ENCODE results near the gene ZBED4.
A peak's percentile ranks its signal among the peaks of the same experiment; 100 is the strongest.
"Not testable (repeated sequence)": the region's sequence is repeated elsewhere in the genome, so short reads cannot be mapped to it uniquely, and the experiment has no call there.

ZBED4 gene

GRCh38 chr22:49852898-49853894, at the start of gene ZBED4:
Gene ZBED4, plus strand, starts transcription at chr22:49853844. Its CDS starts 29,819 bp downstream, at chr22:49883663.
- peak within 1 kb of the TSS; percentile 93 to 98 for H3K27ac Mint-ChIP-seq
- no peaks in the 10 kb centered on the region for H3K9me3 Mint-ChIP-seq
- peak; percentile 99 to 100 for DNase-seq
- peaks cover 30% of the 10 kb centered on the region for H3K27me3 Mint-ChIP-seq
- peaks cover 54% of the 10 kb centered on the region for H3K4me1 Mint-ChIP-seq
- peak within 1 kb of the TSS; percentile 92 to 99 for H3K4me3 Mint-ChIP-seq
- ATAC-seq = peak; percentile 86

GRCh38 chr22:49807129-49807528, 46.5 kb upstream of the ZBED4 start:
- H3K9me3 Mint-ChIP-seq = no peaks in the 10 kb centered on the region
- peak overlapping the region in 1 of 2 donors; percentile 43 for H3K27ac Mint-ChIP-seq
- peaks cover 82% of the 10 kb centered on the region for H3K4me1 Mint-ChIP-seq
- no peaks in the 10 kb centered on the region for H3K27me3 Mint-ChIP-seq
- DNase-seq = no peak
- H3K4me3 Mint-ChIP-seq = peak overlapping the region; percentile 24 to 46
- ATAC-seq = no peak

- DNase-seq (peak in 1 of 2 donors; percentile 55), ATAC-seq (peak; percentile 91)
- no peaks in the 10 kb centered on the region for H3K9me3 Mint-ChIP-seq
- peaks cover 86% of the 10 kb centered on the region for H3K4me1 Mint-ChIP-seq
- H3K4me3 Mint-ChIP-seq = peak overlapping the region; percentile 41 to 46
- H3K27me3 Mint-ChIP-seq = no peaks in the 10 kb centered on the region
- peak overlapping the region; percentile 22 to 62 for H3K27ac Mint-ChIP-seq
Observed at GRCh38 chr22:49807780-49808708, 45.6 kb upstream of the ZBED4 start.

GRCh38 chr22:49810363-49811019, 43.2 kb upstream of the ZBED4 start:
- no peak for ATAC-seq
- H3K27me3 Mint-ChIP-seq = no peaks in the 10 kb centered on the region
- peaks cover 84% of the 10 kb centered on the region for H3K4me1 Mint-ChIP-seq
- DNase-seq = no peak
- H3K4me3 Mint-ChIP-seq = peak overlapping the region; percentile 54 to 64
- peak overlapping the region in 1 of 2 donors; percentile 59 for H3K27ac Mint-ChIP-seq
- H3K9me3 Mint-ChIP-seq = no peaks in the 10 kb centered on the region

- peak overlapping the region; percentile 54 to 64 for H3K4me3 Mint-ChIP-seq
- peaks cover 88% of the 10 kb centered on the region for H3K4me1 Mint-ChIP-seq
- DNase-seq (no peak), ATAC-seq (no peak)
- H3K9me3 Mint-ChIP-seq = no peaks in the 10 kb centered on the region
- H3K27ac Mint-ChIP-seq = peak overlapping the region; percentile 27 to 59
- H3K27me3 Mint-ChIP-seq = no peaks in the 10 kb centered on the region
Observed at GRCh38 chr22:49811020-49811791, 42.4 kb upstream of the ZBED4 start.

- Mint-ChIP-seq H3K4me1 (peaks cover 88% of the 10 kb centered on the region), H3K27ac (no peak overlapping the region), H3K9me3 (no peaks in the 10 kb centered on the region), H3K27me3 (no peaks in the 10 kb centered on the region), H3K4me3 (no peak overlapping the region)
- ATAC-seq = no peak
- no peak for DNase-seq
Observed at GRCh38 chr22:49812838-49813237, 40.8 kb upstream of the ZBED4 start.

GRCh38 chr22:49814164-49814686, 39.4 kb upstream of the ZBED4 start:
- H3K4me1 Mint-ChIP-seq = peaks cover 90% of the 10 kb centered on the region
- no peak for ATAC-seq

GRCh38 chr22:49814856-49815255, 38.8 kb upstream of the ZBED4 start:
- no peak for DNase-seq
- no peak for ATAC-seq
- no peak overlapping the region for H3K4me3 Mint-ChIP-seq
- no peaks in the 10 kb centered on the region for H3K9me3 Mint-ChIP-seq
- peaks cover 88% of the 10 kb centered on the region for H3K4me1 Mint-ChIP-seq
- no peaks in the 10 kb centered on the region for H3K27me3 Mint-ChIP-seq
- no peak overlapping the region for H3K27ac Mint-ChIP-seq

More at GRCh38 chr22:49814164-49814686, 39.4 kb upstream of the ZBED4 start:
- H3K27me3 Mint-ChIP-seq = no peaks in the 10 kb centered on the region
- no peaks in the 10 kb centered on the region for H3K9me3 Mint-ChIP-seq
- no peak overlapping the region for H3K4me3 Mint-ChIP-seq
- DNase-seq = no peak
- no peak overlapping the region for H3K27ac Mint-ChIP-seq

GRCh38 chr22:49815641-49816091, 38.0 kb upstream of the ZBED4 start:
- DNase-seq = no peak
- peaks cover 85% of the 10 kb centered on the region for H3K4me1 Mint-ChIP-seq
- ATAC-seq = peak; percentile 68
- no peaks in the 10 kb centered on the region for H3K9me3 Mint-ChIP-seq
- peak overlapping the region in 1 of 2 donors; percentile 90 for H3K27ac Mint-ChIP-seq
- H3K4me3 Mint-ChIP-seq = no peak overlapping the region
- no peaks in the 10 kb centered on the region for H3K27me3 Mint-ChIP-seq

GRCh38 chr22:49817359-49817758, 36.3 kb upstream of the ZBED4 start:
- peaks cover 84% of the 10 kb centered on the region for H3K4me1 Mint-ChIP-seq

GRCh38 chr22:49820984-49821383, 32.7 kb upstream of the ZBED4 start:
- no peak for ATAC-seq
- DNase-seq = no peak
- Mint-ChIP-seq H3K4me3 (no peak overlapping the region), H3K9me3 (no peaks in the 10 kb centered on the region), H3K27ac (peak overlapping the region in 1 of 2 donors; percentile 55), H3K4me1 (peaks cover 86% of the 10 kb centered on the region), H3K27me3 (no peaks in the 10 kb centered on the region)

More at GRCh38 chr22:49817359-49817758, 36.3 kb upstream of the ZBED4 start:
- no peak for DNase-seq
- Mint-ChIP-seq H3K27me3 (no peaks in the 10 kb centered on the region), H3K4me3 (no peak overlapping the region), H3K27ac (peak overlapping the region in 1 of 2 donors; percentile 43), H3K9me3 (no peaks in the 10 kb centered on the region)
- no peak for ATAC-seq

- not testable (repeated sequence) for ATAC-seq, H3K27ac Mint-ChIP-seq
- peaks cover 82% of the 10 kb centered on the region for H3K4me1 Mint-ChIP-seq
Observed at GRCh38 chr22:49821741-49822140, 31.9 kb upstream of the ZBED4 start.

GRCh38 chr22:49823289-49824045, 30.2 kb upstream of the ZBED4 start:
- ATAC-seq = no peak
- Mint-ChIP-seq H3K27me3 (no peaks in the 10 kb centered on the region), H3K27ac (peak overlapping the region in 1 of 2 donors; percentile 90), H3K4me1 (peaks cover 65% of the 10 kb centered on the region), H3K4me3 (no peak overlapping the region), H3K9me3 (no peaks in the 10 kb centered on the region)
- DNase-seq = no peak

More at GRCh38 chr22:49821741-49822140, 31.9 kb upstream of the ZBED4 start:
- H3K4me3 Mint-ChIP-seq, DNase-seq, H3K9me3 Mint-ChIP-seq, H3K27me3 Mint-ChIP-seq: not testable (repeated sequence)
